Testis (tissue), 3 donors: ENCODE measurements around the gene ZDHHC16. TPM values are rescaled to one million over a fixed set of nuclear protein-coding genes. Genes with fewer than 3 reads are reported as not detected.

ENCODE experiments used
- DNase-seq: peaks from one replicate; pipeline ENCODE4 v3.0.0-alpha.2; 2019
- H3K27ac ChIP-seq, 2 donors: fragments of 200-600 bp; sonication (generic); one replicate each; pipeline ENCODE4 v1.5.1; 2019
- H3K27me3 ChIP-seq: fragments of 200-600 bp; sonication (generic); one replicate; pipeline ENCODE4 v1.5.1; 2019
- H3K36me3 ChIP-seq: fragments of 200-600 bp; sonication (generic); one replicate; pipeline ENCODE4 v1.5.1; 2017; ENCODE audit warnings: low read depth; ENCODE audit errors: missing control alignments
- H3K4me1 ChIP-seq: fragments of 200-600 bp; sonication (generic); one replicate; pipeline ENCODE4 v1.5.1; 2019
- H3K4me3 ChIP-seq, 2 donors: fragments of 200-600 bp; sonication (generic); one replicate each; pipeline ENCODE4 v1.5.1; 2017 to 2019
- H3K9me3 ChIP-seq: fragments of 200-600 bp; sonication (generic); one replicate; pipeline ENCODE4 v1.5.1; 2017
- CTCF ChIP-seq, 3 experiments: fragments of 450-650 bp in 2 of 3; fragments of 200-600 bp in 1 of 3; sonication (generic) in 1 of 3; IDR thresholded peaks; one replicate each; pipeline ENCODE4 v1.5.1; 2016 to 2019; ENCODE audit warnings: antibody characterized with exemption in 3 of 3, mild to moderate bottlenecking in 2 of 3, moderate library complexity in 1 of 3
- POLR2A ChIP-seq: fragments of 450-650 bp; IDR thresholded peaks from one replicate; pipeline ENCODE4 v1.6.1; 2017; ENCODE audit warnings: antibody characterized with exemption, mild to moderate bottlenecking, moderate library complexity
- WGBS, 2 donors: methylation state at CpG; one replicate each; pipeline ENCODE4 v1.1.5; 2018; 5-methylcytosine and 5-hydroxymethylcytosine counted together
- intact Hi-C: fragments of 100-400 bp; cut with DNase I; formaldehyde crosslinking; loops from one replicate; pipeline ENCODE4 v1.15.1; 2023; ENCODE audit warnings: low total_unique reads
- polyA plus RNA-seq: library from polyadenylated mRNA; stranded (reverse); fragments of 350-450 nt; fragmentation: Illumina TruSeq; extraction: RNeasy Lipid Tissue Mini Kit (QIAGEN cat#74804); gene quantifications from one replicate; pipeline ENCODE4 v1.2.3, GENCODE V29; 2014; ENCODE audit warnings: low read depth, low replicate concordance; ENCODE audit not compliant: insufficient read depth
- total RNA-seq, 2 donors: library from RNA; depleted of rRNA; stranded (reverse); fragments of >200 nt; gene quantifications; one replicate each; pipeline ENCODE4 v1.2.3, GENCODE V29; 2016

ZDHHC16 gene
- total and polyA plus RNA-seq, 3 donors from 2014 or later = 40.5 to 58.0 (median 42.8) TPM

GRCh38 chr10:97434055-97434454 is 11.9 kb upstream of the ZDHHC16 start:
- no peak for TF ChIP-seq CTCF (IDR thresholded peaks at IDR 0.05)
- no peak for TF ChIP-seq POLR2A
- no peak overlapping the region for H3K27ac ChIP-seq
- DNase-seq = no peak
- no peaks in the 10 kb centered on the region for H3K27me3 ChIP-seq
- H3K36me3 ChIP-seq = no peaks in the 10 kb centered on the region
- no peaks in the 10 kb centered on the region for H3K4me1 ChIP-seq
- H3K9me3 ChIP-seq = no peaks in the 10 kb centered on the region
- H3K4me3 ChIP-seq = no peak overlapping the region
- intact Hi-C loops = no loop called here

GRCh38 chr10:97434557-97434956 is 11.4 kb upstream of the ZDHHC16 start:
- Histone ChIP-seq H3K27ac (no peak overlapping the region), H3K4me1 (no peaks in the 10 kb centered on the region), H3K36me3 (no peaks in the 10 kb centered on the region), H3K9me3 (no peaks in the 10 kb centered on the region), H3K4me3 (no peak overlapping the region), H3K27me3 (no peaks in the 10 kb centered on the region)
- TF ChIP-seq CTCF (IDR thresholded peaks at IDR 0.05) (no peak), POLR2A (no peak)
- DNase-seq = no peak
- intact Hi-C loops = no loop called here
- WGBS, 2 donors = 80 to 92% methylated on average over 1 of the region's 1 CpG

- intact Hi-C loops = no loop called here
- 94 to 97% methylated on average over 6 of the region's 6 CpGs for WGBS, 2 donors
Observed at GRCh38 chr10:97435211-97435610, 10.8 kb upstream of the ZDHHC16 start.

GRCh38 chr10:97442277-97442676 is 3.7 kb upstream of the ZDHHC16 start:
- DNase-seq = no peak
- no peak overlapping the region for H3K27ac ChIP-seq
- no peaks in the 10 kb centered on the region for H3K36me3 ChIP-seq
- intact Hi-C loops = no loop called here
- no peak for TF ChIP-seq CTCF (IDR thresholded peaks at IDR 0.05)
- no peak for TF ChIP-seq POLR2A
- H3K9me3 ChIP-seq = no peaks in the 10 kb centered on the region
- H3K4me1 ChIP-seq = peaks cover 4% of the 10 kb centered on the region
- WGBS, 2 donors = 94 to 100% methylated on average over 1 of the region's 1 CpG
- H3K4me3 ChIP-seq = no peak overlapping the region
- no peaks in the 10 kb centered on the region for H3K27me3 ChIP-seq

More at GRCh38 chr10:97435211-97435610, 10.8 kb upstream of the ZDHHC16 start:
- Histone ChIP-seq H3K27me3 (no peaks in the 10 kb centered on the region), H3K9me3 (no peaks in the 10 kb centered on the region), H3K27ac (no peak overlapping the region), H3K4me3 (no peak overlapping the region), H3K36me3 (no peaks in the 10 kb centered on the region), H3K4me1 (no peaks in the 10 kb centered on the region)
- TF ChIP-seq CTCF (IDR thresholded peaks at IDR 0.05) (no peak), POLR2A (no peak)
- no peak for DNase-seq

GRCh38 chr10:97444212-97444611 is 1.8 kb upstream of the ZDHHC16 start:
- Histone ChIP-seq H3K9me3 (no peaks in the 10 kb centered on the region), H3K4me1 (peaks cover 15% of the 10 kb centered on the region), H3K27ac (no peak overlapping the region), H3K36me3 (no peaks in the 10 kb centered on the region), H3K27me3 (no peaks in the 10 kb centered on the region), H3K4me3 (no peak overlapping the region)
- TF ChIP-seq POLR2A (no peak), CTCF (IDR thresholded peaks at IDR 0.05) (no peak)
- intact Hi-C loops = no loop called here
- DNase-seq = no peak
- WGBS, 2 donors = 58 to 81% methylated on average over 1 of the region's 1 CpG
